ENCODE data around the gene GPR146.

Gene GPR146

GRCh38 chr7:1090686-1091643 lies 46.6 kb downstream of the GPR146 start:
- peaks cover 10% of the 10 kb centered on the region for H3K36me3 ChIP-seq
- H3K4me3 ChIP-seq (ENCODE audit: low read depth, low read length): no peak overlapping the region
- H3K9me3 ChIP-seq: no peaks in the 10 kb centered on the region
- no peak for DNase-seq
- peaks cover 24% of the 10 kb centered on the region for H3K4me1 ChIP-seq
- TF ChIP-seq CTCF (IDR thresholded peaks at IDR 0.05; ENCODE audit: low read depth, low read length): no peak
- no peaks in the 10 kb centered on the region for H3K27me3 ChIP-seq

- H3K27me3 ChIP-seq: no peaks in the 10 kb centered on the region
- no peak overlapping the region for H3K4me3 ChIP-seq (ENCODE audit: low read depth, low read length)
- H3K36me3 ChIP-seq: peaks cover 10% of the 10 kb centered on the region
- no peaks in the 10 kb centered on the region for H3K9me3 ChIP-seq
- no peak for TF ChIP-seq CTCF (IDR thresholded peaks at IDR 0.05; ENCODE audit: low read depth, low read length)
- no peak for DNase-seq
- H3K4me1 ChIP-seq: peaks cover 28% of the 10 kb centered on the region
Observed at GRCh38 chr7:1091644-1092027, 47.3 kb downstream of the GPR146 start.

- H3K9me3 ChIP-seq: no peaks in the 10 kb centered on the region
- no peaks in the 10 kb centered on the region for H3K27me3 ChIP-seq
- H3K4me1 ChIP-seq: peaks cover 28% of the 10 kb centered on the region
- TF ChIP-seq CTCF (IDR thresholded peaks at IDR 0.05; ENCODE audit: low read depth, low read length): no peak
- no peak for DNase-seq
- H3K36me3 ChIP-seq: peaks cover 10% of the 10 kb centered on the region
- H3K4me3 ChIP-seq (ENCODE audit: low read depth, low read length): no peak overlapping the region
Observed at GRCh38 chr7:1092161-1092632, 47.9 kb downstream of the GPR146 start.

- Histone ChIP-seq H3K4me1 (peaks cover 22% of the 10 kb centered on the region), H3K36me3 (peaks cover 10% of the 10 kb centered on the region), H3K4me3 (ENCODE audit: low read depth, low read length) (no peak overlapping the region), H3K9me3 (no peaks in the 10 kb centered on the region), H3K27me3 (no peaks in the 10 kb centered on the region)
- no peak for DNase-seq
- TF ChIP-seq CTCF (IDR thresholded peaks at IDR 0.05; ENCODE audit: low read depth, low read length): no peak
Observed at GRCh38 chr7:1092806-1093501, 48.6 kb downstream of the GPR146 start.

GRCh38 chr7:1093502-1093843 lies 49.1 kb downstream of the GPR146 start:
- peaks cover 17% of the 10 kb centered on the region for H3K4me1 ChIP-seq

More at GRCh38 chr7:1093502-1093843, 49.1 kb downstream of the GPR146 start:
- DNase-seq: no peak
- no peak overlapping the region for H3K4me3 ChIP-seq (ENCODE audit: low read depth, low read length)
- H3K36me3 ChIP-seq: peaks cover 10% of the 10 kb centered on the region
- no peak for TF ChIP-seq CTCF (IDR thresholded peaks at IDR 0.05; ENCODE audit: low read depth, low read length)
- H3K27me3 ChIP-seq: no peaks in the 10 kb centered on the region
- H3K9me3 ChIP-seq: no peaks in the 10 kb centered on the region

Data from BE2C (cell line).